Esophagus muscularis mucosa (tissue), 3 donors: ENCODE data around the gene ESRRG.

ENCODE experiments used
- CTCF ChIP-seq, 3 experiments: fragments of 200-600 bp in 2 of 3; fragments of 450-650 bp in 1 of 3; sonication (generic) in 2 of 3; IDR thresholded peaks; one replicate each; pipeline ENCODE4 v1.5.1; 2017 to 2019; ENCODE audit warnings: antibody characterized with exemption in 3 of 3, mild to moderate bottlenecking in 2 of 3, moderate library complexity in 1 of 3
- POLR2AphosphoS5 ChIP-seq, 2 donors: sonication (generic); formaldehyde crosslinking; IDR thresholded peaks; one replicate each; pipeline ENCODE4 v1.6.1; 2017; ENCODE audit warnings: antibody characterized with exemption in 2 of 2

GRCh38 chr1:216640100-216640499, 83.1 kb downstream of the ESRRG start:
- TF ChIP-seq POLR2AphosphoS5 (IDR thresholded peaks at IDR 0.05) (no peak), CTCF (IDR thresholded peaks at IDR 0.05) (no peak)
